HG02970 (cell line): ENCODE results near the gene SSBP3.

Experiments
- ATAC-seq: cut with Tn5 transposase; IDR thresholded peaks from one replicate; pipeline ENCODE4 v1.9.1; 2021; ENCODE audit warnings: mild to moderate bottlenecking, moderate library complexity, moderate number of reproducible peaks; ENCODE audit not compliant: unreplicated experiment, low FRiP score

The SSBP3 gene

DNA sequence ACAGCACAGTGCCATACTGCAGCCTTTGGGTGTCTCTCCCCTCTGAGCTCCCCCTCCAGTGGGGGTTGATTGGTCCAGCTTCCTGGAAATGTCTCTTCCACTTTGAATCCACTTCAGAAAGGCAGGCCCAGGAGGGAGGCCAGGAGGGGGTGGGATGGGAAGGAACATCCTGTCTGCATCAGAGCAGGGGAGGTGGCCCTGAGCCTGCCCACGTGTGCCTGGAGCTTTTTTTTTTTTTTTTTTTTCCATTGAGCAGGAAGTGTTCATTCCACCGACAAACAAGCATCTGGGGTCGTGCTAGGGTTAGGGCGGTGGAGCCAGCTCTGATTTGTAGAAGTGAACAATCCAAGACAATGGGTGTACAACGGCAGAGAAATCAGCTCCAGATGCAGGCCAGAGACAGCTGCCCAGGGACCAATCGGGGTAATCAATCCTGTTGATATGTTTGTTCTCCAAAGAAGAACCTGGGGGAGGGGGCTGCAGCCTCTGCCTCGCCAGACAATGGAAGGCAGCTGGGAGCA is 93.3 kb downstream of the SSBP3 start:
- no peak for ATAC-seq

DNA sequence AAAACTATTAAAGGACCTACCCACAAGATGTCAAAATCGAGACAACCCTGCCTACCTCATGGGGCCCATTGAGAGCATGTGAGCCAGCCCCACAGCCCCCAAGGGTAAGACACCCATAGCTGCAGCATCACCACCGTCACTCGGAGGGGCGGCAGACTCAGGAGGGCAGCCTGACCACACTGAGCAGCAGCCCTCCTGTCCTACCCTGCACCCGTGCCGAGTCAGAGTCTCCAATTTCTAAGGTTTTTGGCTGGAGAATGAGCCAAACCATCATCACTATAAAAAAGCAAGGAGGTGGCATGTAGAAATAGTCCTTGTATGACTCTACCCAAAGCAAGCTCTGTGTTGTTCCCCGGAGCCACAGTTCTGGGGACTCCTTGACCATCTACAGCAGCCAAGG is 94.7 kb downstream of the SSBP3 start:
- ATAC-seq: no peak

DNA sequence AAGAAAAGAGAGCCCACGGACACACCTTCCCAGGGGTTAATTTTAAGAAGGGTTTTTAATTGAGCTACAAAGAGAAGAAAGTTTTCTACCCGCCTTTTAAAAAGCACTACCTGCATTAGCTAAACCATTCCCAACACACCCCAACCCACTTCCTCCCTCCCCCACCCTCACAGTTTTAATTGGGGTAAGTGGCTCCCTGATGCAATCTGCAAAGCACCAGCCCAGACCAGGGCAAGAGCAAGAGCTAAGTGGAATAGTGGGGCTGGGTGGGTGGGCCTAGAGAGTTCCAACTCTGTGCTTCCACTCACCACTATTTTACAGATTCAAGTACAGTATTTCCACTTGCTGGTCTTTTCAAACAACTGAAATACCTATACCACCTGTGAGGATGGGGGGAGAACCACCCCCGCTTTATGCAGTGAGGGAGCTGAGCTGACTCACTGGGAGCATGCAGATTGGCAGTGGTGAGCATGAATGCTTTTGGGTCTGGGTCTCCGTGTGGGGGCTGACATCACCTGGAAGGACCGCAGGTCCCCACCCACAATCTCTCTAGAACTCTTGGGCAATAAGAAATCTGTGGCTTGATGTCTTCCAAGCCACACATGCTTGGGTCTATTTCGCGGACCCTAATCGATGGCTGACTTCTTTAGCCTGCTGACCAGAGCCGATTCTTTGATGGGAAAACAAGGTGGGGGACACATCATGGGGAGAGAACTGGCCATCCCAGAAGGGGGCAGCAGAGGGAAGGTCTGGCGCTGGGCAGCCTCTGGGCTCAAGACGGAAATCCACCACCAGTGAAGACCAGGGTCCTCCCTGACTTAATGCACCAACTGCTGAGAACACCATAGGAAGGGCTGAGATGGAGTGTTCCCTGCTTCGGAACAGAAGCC is 95.5 kb downstream of the SSBP3 start:
- no peak for ATAC-seq

GRCh38 chr1:54309631-54310366 is 96.4 kb downstream of the SSBP3 start:
- no peak for ATAC-seq

DNA sequence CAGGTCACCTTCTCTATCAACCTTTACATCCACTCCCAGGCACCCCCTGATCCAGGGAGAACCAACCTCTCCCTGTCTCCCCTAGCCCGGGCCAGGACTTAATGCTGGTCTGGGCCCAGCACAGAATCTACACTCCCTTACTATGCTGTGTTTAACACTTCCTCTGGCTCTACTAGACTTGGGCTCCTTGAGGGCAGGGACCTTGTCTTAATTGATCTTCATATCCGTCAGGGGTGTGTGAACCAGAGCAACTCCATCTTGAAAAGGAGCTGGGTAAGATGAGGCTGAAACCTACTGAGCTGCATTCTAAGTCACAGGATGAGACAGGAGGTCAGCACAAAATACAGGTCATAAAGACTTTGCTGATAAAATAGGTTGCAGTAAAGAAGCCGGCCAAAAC is 98.9 kb downstream of the SSBP3 start:
- no peak for ATAC-seq

DNA sequence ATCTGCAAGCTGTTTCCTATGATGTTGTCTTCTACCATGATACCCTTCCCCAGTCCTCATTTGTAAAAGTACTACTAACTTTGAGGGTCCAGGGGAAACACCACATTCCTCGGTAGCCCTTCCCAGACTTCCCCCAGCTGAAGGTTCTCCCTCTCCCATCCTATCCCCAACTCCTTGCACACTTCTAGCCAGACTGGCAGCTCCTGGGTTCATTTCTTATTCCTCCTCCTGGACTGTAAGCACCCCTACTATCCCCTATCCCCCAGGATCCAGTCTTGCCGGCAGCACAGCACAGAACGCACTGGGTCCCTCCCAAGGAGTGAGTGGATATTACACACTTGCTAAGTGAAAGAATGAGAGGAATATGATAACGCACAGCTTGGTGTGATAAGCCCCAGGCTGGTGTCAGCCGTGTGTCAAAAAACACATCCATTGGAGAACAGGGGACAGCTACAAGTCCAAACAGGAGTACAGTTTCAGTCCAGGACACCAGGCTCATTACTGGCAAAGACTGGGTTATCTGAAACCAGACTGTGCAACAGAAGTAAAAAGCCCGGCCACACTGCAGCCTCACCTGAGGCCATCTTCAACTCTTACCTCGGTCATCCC is 100.2 kb downstream of the SSBP3 start:
- ATAC-seq: no peak

DNA sequence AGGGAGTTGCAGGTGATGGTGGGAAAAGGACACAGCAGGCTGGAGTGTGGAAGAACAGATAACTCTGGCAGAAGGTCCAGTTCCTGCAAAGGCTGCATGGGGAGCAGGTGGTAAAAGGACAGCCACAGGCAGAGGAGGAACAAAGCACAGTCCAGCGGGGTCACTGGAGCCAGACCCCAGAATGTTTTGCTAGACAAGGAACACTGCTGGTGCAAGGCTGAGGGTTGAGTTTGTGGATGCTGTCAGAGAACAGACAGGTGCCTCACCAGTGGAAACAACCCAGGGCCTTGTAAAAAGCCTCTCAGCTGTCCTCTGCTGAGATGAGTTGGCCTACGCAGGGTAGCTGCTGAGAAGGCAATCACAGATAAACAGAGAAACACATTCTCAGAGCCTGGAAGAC is 101.7 kb downstream of the SSBP3 start:
- ATAC-seq: no peak

DNA sequence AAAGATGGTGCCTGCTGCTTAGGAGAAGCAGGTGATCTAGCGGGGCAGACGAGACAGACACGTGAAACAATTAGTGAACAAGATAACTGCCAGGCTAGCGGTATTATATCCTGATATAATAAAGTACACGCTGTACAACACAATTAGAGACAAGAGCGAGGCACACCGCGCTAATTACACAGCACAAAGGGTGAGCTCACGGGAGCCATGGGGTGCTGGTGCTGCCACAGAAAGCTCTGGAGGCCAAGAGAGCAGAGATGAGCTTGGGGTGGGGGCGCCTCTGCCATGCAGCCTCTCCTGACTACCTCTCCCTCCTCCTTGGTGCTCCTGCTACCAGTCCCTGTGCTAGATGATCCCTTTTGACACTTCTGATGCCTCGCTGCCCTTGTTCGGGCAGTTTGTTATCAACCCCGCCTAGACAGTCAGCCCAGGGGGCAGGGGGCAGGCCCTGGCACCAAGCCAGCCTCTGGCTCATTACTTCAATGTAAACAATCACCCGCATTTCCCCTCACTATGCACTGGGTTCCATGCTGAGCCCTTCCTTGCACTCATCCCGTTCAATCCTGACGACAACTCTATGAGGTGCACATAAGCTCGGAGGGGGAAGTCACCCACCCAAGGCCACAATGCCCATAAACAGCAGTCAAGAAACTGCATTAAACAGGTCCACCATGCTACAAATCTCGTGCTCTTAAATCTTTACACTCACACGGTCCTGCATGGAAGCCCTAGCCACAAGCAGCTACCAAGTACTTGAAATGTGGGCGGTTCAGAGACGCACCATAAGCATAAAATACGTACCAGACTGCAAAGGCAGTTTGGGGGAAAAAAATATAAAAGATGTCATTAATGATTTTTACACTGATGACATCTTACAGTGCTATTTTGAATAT is 103.0 kb downstream of the SSBP3 start:
- no peak for ATAC-seq

DNA sequence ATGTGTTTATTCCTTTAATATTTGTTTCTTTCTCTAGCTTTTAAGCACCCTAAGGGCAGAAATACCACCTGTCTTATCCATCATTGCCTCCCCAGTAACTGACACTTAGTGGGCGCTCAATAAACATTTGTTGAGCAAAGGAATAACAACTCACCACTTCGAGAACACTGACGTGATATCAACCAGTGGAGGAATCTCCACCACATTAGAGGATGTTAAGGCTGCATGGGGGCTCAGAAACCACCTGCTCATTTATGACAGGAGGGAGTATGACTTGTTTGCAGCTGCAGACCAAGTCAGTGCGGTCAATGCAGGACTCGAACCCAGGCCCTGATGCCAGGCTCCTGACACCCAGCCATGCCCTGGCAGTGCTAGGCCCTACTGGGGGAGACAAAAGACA is 103.6 kb downstream of the SSBP3 start:
- ATAC-seq: no peak

DNA sequence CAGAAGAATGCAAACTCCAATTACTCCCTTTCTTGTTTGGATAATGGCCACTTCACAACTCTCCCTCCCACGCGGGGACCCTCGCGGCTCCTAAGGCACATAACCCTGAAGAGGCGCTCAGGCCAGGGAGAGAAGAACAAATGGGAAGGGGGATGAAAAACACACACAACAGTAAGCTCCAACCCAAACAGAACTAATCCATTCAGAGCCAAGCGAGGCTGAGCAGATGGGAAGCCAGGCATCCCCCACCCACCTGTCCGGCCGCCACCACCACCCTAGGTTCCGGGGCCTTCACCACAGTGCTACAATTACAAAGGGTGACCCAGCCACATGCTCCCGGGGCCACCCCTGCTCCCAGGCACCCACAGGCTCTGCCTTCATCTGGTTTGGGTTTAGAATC is 104.7 kb downstream of the SSBP3 start:
- no peak for ATAC-seq

- no peak for ATAC-seq
Observed at GRCh38 chr1:54300401-54300800, 105.8 kb downstream of the SSBP3 start.

- no peak for ATAC-seq
Observed at GRCh38 chr1:54299037-54299436, 107.2 kb downstream of the SSBP3 start.

DNA sequence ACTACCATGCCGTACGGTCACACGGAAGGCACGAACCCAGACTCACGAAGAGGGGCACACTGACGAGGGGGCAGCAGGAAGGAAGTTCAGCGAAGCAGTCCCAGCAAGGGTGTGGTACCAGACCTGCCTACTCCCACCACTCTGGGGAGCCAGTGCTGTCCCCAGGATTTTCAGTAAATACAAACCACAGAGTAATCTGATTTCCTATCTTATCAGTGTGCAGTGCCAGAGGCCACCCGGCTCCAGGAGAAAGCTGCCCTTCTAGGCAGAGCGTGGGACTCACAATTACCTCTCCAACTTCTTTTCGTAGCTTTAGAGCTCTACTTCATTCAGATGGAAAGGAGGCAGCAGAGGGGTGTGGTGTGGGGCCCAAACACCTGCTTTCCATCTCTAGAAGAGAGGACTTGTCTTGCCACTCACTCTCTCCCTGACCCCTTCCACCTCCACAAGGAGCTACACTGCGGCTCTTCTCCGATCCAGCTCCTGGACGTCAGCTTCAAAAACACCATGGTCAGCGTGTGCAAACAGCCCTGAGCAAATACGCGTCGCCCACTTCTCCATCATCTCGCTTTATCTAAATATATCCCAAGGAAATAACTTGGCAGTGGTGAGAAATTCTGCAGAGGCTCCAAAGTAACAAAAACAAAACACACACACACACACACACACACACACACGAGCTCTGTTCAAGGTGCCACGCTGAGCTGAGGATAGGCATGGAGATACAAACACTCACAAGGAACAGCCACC is 107.7 kb downstream of the SSBP3 start:
- no peak for ATAC-seq

GRCh38 chr1:54297596-54298283 is 108.5 kb downstream of the SSBP3 start:
- ATAC-seq: no peak

GRCh38 chr1:54296666-54297065 is 109.5 kb downstream of the SSBP3 start:
- ATAC-seq: no peak

DNA sequence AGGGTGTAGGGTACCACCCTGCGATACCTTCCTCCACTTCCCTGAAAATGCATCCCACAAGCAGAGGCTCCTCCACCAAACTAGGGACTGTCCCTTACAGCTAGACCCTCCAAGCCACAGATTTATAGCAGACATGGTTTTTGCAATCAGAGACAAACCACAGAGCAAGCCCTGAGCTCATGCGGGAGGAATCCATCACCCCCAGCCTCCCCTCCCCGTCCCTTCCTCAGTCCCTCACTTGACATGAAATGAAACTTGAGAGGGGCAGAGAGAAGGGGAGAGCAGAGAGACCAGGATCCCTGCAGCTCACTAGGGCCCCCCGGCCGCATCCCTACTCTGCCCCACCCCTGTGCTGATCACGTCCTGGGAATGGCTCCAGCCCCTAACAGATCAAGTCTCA is 111.3 kb downstream of the SSBP3 start:
- ATAC-seq: no peak

- ATAC-seq: no peak
Observed at GRCh38 chr1:54292002-54292911, 113.9 kb downstream of the SSBP3 start.
